GM18499 (cell line): ENCODE measurements around the gene KRR1.
"Not testable (repeated sequence)": the region's sequence is repeated elsewhere in the genome, so short reads cannot be mapped to it uniquely, and the experiment has no call there.

Experiments
- ATAC-seq: cut with Tn5 transposase; IDR thresholded peaks from one replicate; pipeline ENCODE4 v1.9.1; 2021; ENCODE audit warnings: moderate number of reproducible peaks; ENCODE audit not compliant: insufficient read depth, unreplicated experiment

The KRR1 gene

GRCh38 chr12:75526655-75527511, 15.5 kb upstream of the KRR1 start:
- ATAC-seq, result peak; percentile 93

GRCh38 chr12:75525263-75525662, 13.9 kb upstream of the KRR1 start:
- no peak for ATAC-seq

- not testable (repeated sequence) for ATAC-seq
Measured at GRCh38 chr12:75522124-75522523, 10.7 kb upstream of the KRR1 start.

- not testable (repeated sequence) for ATAC-seq
Measured at GRCh38 chr12:75521224-75521623, 9.8 kb upstream of the KRR1 start.

- ATAC-seq, result no peak
Measured at GRCh38 chr12:75509621-75510020, 1.8 kb downstream of the KRR1 start.

- no peak for ATAC-seq
Measured at GRCh38 chr12:75508159-75508558, 3.2 kb downstream of the KRR1 start.

- ATAC-seq, result no peak
Measured at GRCh38 chr12:75507086-75507485, 4.3 kb downstream of the KRR1 start.

GRCh38 chr12:75505706-75506312, 5.6 kb downstream of the KRR1 start:
- ATAC-seq, result no peak

GRCh38 chr12:75503866-75504265, 7.5 kb downstream of the KRR1 start:
- ATAC-seq, result no peak

GRCh38 chr12:75503459-75503858, 8.0 kb downstream of the KRR1 start:
- no peak for ATAC-seq

- ATAC-seq, result no peak
Measured at GRCh38 chr12:75491169-75491568, 20.2 kb downstream of the KRR1 start.

GRCh38 chr12:75489613-75490210, 21.7 kb downstream of the KRR1 start:
- ATAC-seq, result peak; percentile 87

GRCh38 chr12:75489187-75489586, 22.2 kb downstream of the KRR1 start:
- no peak for ATAC-seq

GRCh38 chr12:75488553-75488952, 22.9 kb downstream of the KRR1 start:
- ATAC-seq, result no peak

GRCh38 chr12:75487308-75487707, 24.1 kb downstream of the KRR1 start:
- ATAC-seq, result no peak

GRCh38 chr12:75484450-75484849, 27.0 kb downstream of the KRR1 start:
- ATAC-seq, result not testable (repeated sequence)

- ATAC-seq, result no peak
Measured at GRCh38 chr12:75483431-75483830, 28.0 kb downstream of the KRR1 start.

GRCh38 chr12:75482646-75483045, 28.8 kb downstream of the KRR1 start:
- ATAC-seq, result no peak

- no peak for ATAC-seq
Measured at GRCh38 chr12:75481774-75482173, 29.6 kb downstream of the KRR1 start.

GRCh38 chr12:75481013-75481705, 30.2 kb downstream of the KRR1 start:
- peak; percentile 10 for ATAC-seq

GRCh38 chr12:75480469-75480949, 30.9 kb downstream of the KRR1 start, which contains the start of gene GLIPR1:
GLIPR1 (plus strand) TSS chr12:75480755; CDS start chr12:75480881, 126 bp downstream.
- ATAC-seq, result peak; percentile 87
